ENCODE measurements around the gene POPDC2. TPM values are rescaled to one million over a fixed set of nuclear protein-coding genes. Genes with fewer than 3 reads are reported as not detected.

Gene POPDC2
- 0.65 and 1.3 TPM in 2 replicates for total RNA-seq

GRCh38 chr3:119660474-119661440, at the start of gene POPDC2:
Gene POPDC2 (minus strand): TSS chr3:119660589. CDS start chr3:119660423, 166 bp downstream.

GRCh38 chr3:119702530-119703527, 42.4 kb upstream of the POPDC2 start, which contains the start of gene CFAP91:
Gene CFAP91 (plus strand): TSS chr3:119703022. CDS start chr3:119703099, 77 bp downstream.

GRCh38 chr3:119676771-119677640, 16.6 kb upstream of the POPDC2 start, which contains the start of gene COX17:
Gene COX17 (minus strand): TSS chr3:119677406. CDS start chr3:119677310, 96 bp downstream.

GRCh38 chr3:119597548-119598288, 62.7 kb downstream of the POPDC2 start, which contains the start of gene PLA1A:
Gene PLA1A (plus strand): TSS chr3:119597885. CDS start chr3:119597914, 29 bp downstream.

Other genes with a start within 250 kb of the POPDC2 start
- gene TMEM39A, start 197.0 kb downstream of the POPDC2 start, total RNA-seq = 62.6 and 78.3 TPM in 2 replicates
- 16.1 and 21.1 TPM in 2 replicates for gene POGLUT1, start 191.6 kb downstream of the POPDC2 start, total RNA-seq
- 58.5 and 64.6 TPM in 2 replicates for gene TIMMDC1, start 162.0 kb downstream of the POPDC2 start, total RNA-seq
- gene CD80, start 101.0 kb downstream of the POPDC2 start, total RNA-seq = 0.32 TPM in 1 of 2 replicates, not detected in the other
- gene ADPRH, start 81.1 kb downstream of the POPDC2 start, total RNA-seq = 3.5 and 6.2 TPM in 2 replicates
- gene PLA1A, start 62.7 kb downstream of the POPDC2 start, total RNA-seq = 0.32 TPM in 1 of 2 replicates, not detected in the other
- gene COX17, start 16.8 kb upstream of the POPDC2 start, total RNA-seq = 7.4 and 9.0 TPM in 2 replicates
- gene CFAP91, start 42.4 kb upstream of the POPDC2 start, total RNA-seq = 1.3 and 1.4 TPM in 2 replicates
- 0.11 and 0.13 TPM in 2 replicates for gene NR1I2, start 121.5 kb upstream of the POPDC2 start, total RNA-seq

Data from articular chondrocyte of knee joint (primary cell).